IPS DF 6.9 (cell line): Measurements from ENCODE around the gene PLXNA4.

Experiments used
- DNase-seq: peaks from one replicate; pipeline ENCODE4 v3.0.0-alpha.2; 2013; ENCODE audit warnings: low read depth, low spot score
- H3K27ac ChIP-seq: one replicate; pipeline ENCODE4 v1.5.1; 2013; ENCODE audit warnings: low read length, control low read depth
- H3K27me3 ChIP-seq: 2 replicates; pipeline ENCODE4 v1.6.1; 2013; ENCODE audit warnings: mild to moderate bottlenecking, low read length; ENCODE audit not compliant: control insufficient read depth, insufficient read depth
- H3K36me3 ChIP-seq: 2 replicates; pipeline ENCODE4 v1.6.1; 2013; ENCODE audit warnings: low read length; ENCODE audit not compliant: control insufficient read depth, insufficient read depth
- H3K4me1 ChIP-seq: 2 replicates; pipeline ENCODE4 v1.6.1; 2013; ENCODE audit warnings: low read length; ENCODE audit not compliant: control insufficient read depth, insufficient read depth
- H3K4me3 ChIP-seq: 2 replicates; pipeline ENCODE4 v1.5.1; 2013; ENCODE audit warnings: mild to moderate bottlenecking, low read length
- H3K9me3 ChIP-seq: 2 replicates; pipeline ENCODE4 v1.6.1; 2013; ENCODE audit warnings: low read length, inconsistent platforms; ENCODE audit not compliant: control insufficient read depth, insufficient read depth
- WGBS: extraction: QIAGEN DNeasy Blood & Tissue Kit; methylation state at CpG from one replicate; pipeline ENCODE4 v1.1.7; 2013; ENCODE audit warnings: mixed read lengths, missing lambda C conversion rate; ENCODE audit not compliant: insufficient read length, insufficient coverage; 5-methylcytosine and 5-hydroxymethylcytosine counted together

The PLXNA4 gene

GRCh38 chr7:132117181-132117580 lies 459.1 kb downstream of the PLXNA4 start:
- no peak for DNase-seq
- H3K4me1 ChIP-seq = no peaks in the 10 kb centered on the region
- H3K27ac ChIP-seq = no peak overlapping the region
- no CpG with 5 or more reads among the region's 3 CpGs for WGBS
- no peaks in the 10 kb centered on the region for H3K9me3 ChIP-seq
- no peaks in the 10 kb centered on the region for H3K36me3 ChIP-seq
- no peaks in the 10 kb centered on the region for H3K27me3 ChIP-seq
- no peak overlapping the region for H3K4me3 ChIP-seq

GRCh38 chr7:132116369-132116768 lies 459.9 kb downstream of the PLXNA4 start:
- no peaks in the 10 kb centered on the region for H3K27me3 ChIP-seq
- H3K4me3 ChIP-seq = no peak overlapping the region
- H3K4me1 ChIP-seq = no peaks in the 10 kb centered on the region
- no peaks in the 10 kb centered on the region for H3K36me3 ChIP-seq
- no CpG with 5 or more reads among the region's 3 CpGs for WGBS
- DNase-seq = no peak
- no peak overlapping the region for H3K27ac ChIP-seq
- no peaks in the 10 kb centered on the region for H3K9me3 ChIP-seq

- H3K9me3 ChIP-seq = no peaks in the 10 kb centered on the region
- H3K4me1 ChIP-seq = no peaks in the 10 kb centered on the region
- no CpG with 5 or more reads among the region's 2 CpGs for WGBS
- no peak overlapping the region for H3K4me3 ChIP-seq
- H3K36me3 ChIP-seq = no peaks in the 10 kb centered on the region
- no peak overlapping the region for H3K27ac ChIP-seq
- DNase-seq = no peak
- H3K27me3 ChIP-seq = no peaks in the 10 kb centered on the region
Measured at GRCh38 chr7:132115758-132116157, 460.5 kb downstream of the PLXNA4 start.

- Histone ChIP-seq H3K4me3 (no peak overlapping the region), H3K9me3 (no peaks in the 10 kb centered on the region), H3K4me1 (no peaks in the 10 kb centered on the region), H3K27ac (no peak overlapping the region), H3K27me3 (no peaks in the 10 kb centered on the region), H3K36me3 (no peaks in the 10 kb centered on the region)
- no CpG with 5 or more reads among the region's 4 CpGs for WGBS
- DNase-seq = no peak
Measured at GRCh38 chr7:132115028-132115427, 461.2 kb downstream of the PLXNA4 start.

GRCh38 chr7:132114411-132114810 lies 461.9 kb downstream of the PLXNA4 start:
- Histone ChIP-seq H3K27me3 (no peaks in the 10 kb centered on the region), H3K36me3 (no peaks in the 10 kb centered on the region), H3K4me3 (no peak overlapping the region), H3K4me1 (no peaks in the 10 kb centered on the region), H3K27ac (no peak overlapping the region), H3K9me3 (no peaks in the 10 kb centered on the region)
- no CpG with 5 or more reads among the region's 9 CpGs for WGBS
- DNase-seq = no peak

GRCh38 chr7:132113536-132114371 lies 462.5 kb downstream of the PLXNA4 start:
- no peaks in the 10 kb centered on the region for H3K4me1 ChIP-seq
- no peaks in the 10 kb centered on the region for H3K36me3 ChIP-seq
- H3K4me3 ChIP-seq = no peak overlapping the region
- H3K27me3 ChIP-seq = no peaks in the 10 kb centered on the region
- no peaks in the 10 kb centered on the region for H3K9me3 ChIP-seq
- no peak overlapping the region for H3K27ac ChIP-seq
- WGBS = no CpG with 5 or more reads among the region's 21 CpGs
- DNase-seq = no peak

GRCh38 chr7:132112657-132113056 lies 463.6 kb downstream of the PLXNA4 start:
- no peak overlapping the region for H3K27ac ChIP-seq
- no peaks in the 10 kb centered on the region for H3K36me3 ChIP-seq
- no peaks in the 10 kb centered on the region for H3K9me3 ChIP-seq
- H3K27me3 ChIP-seq = no peaks in the 10 kb centered on the region
- WGBS = no CpG with 5 or more reads among the region's 4 CpGs
- H3K4me1 ChIP-seq = no peaks in the 10 kb centered on the region
- DNase-seq = no peak
- no peak overlapping the region for H3K4me3 ChIP-seq

GRCh38 chr7:132112106-132112505 lies 464.2 kb downstream of the PLXNA4 start:
- Histone ChIP-seq H3K4me1 (no peaks in the 10 kb centered on the region), H3K27ac (no peak overlapping the region), H3K4me3 (no peak overlapping the region), H3K27me3 (no peaks in the 10 kb centered on the region), H3K9me3 (no peaks in the 10 kb centered on the region), H3K36me3 (no peaks in the 10 kb centered on the region)
- no peak for DNase-seq
- WGBS = no CpG with 5 or more reads among the region's 2 CpGs

GRCh38 chr7:132110692-132111091 lies 465.6 kb downstream of the PLXNA4 start:
- Histone ChIP-seq H3K27ac (no peak overlapping the region), H3K27me3 (no peaks in the 10 kb centered on the region), H3K4me3 (no peak overlapping the region), H3K4me1 (no peaks in the 10 kb centered on the region), H3K36me3 (no peaks in the 10 kb centered on the region), H3K9me3 (no peaks in the 10 kb centered on the region)
- WGBS = no CpG with 5 or more reads among the region's 3 CpGs
- no peak for DNase-seq

- WGBS = no CpG with 5 or more reads among the region's 1 CpG
- H3K4me1 ChIP-seq = no peaks in the 10 kb centered on the region
- no peak overlapping the region for H3K27ac ChIP-seq
- no peaks in the 10 kb centered on the region for H3K27me3 ChIP-seq
- H3K36me3 ChIP-seq = no peaks in the 10 kb centered on the region
- no peak overlapping the region for H3K4me3 ChIP-seq
- no peak for DNase-seq
- H3K9me3 ChIP-seq = no peaks in the 10 kb centered on the region
Measured at GRCh38 chr7:132109769-132110168, 466.5 kb downstream of the PLXNA4 start.

GRCh38 chr7:132108563-132108962 lies 467.7 kb downstream of the PLXNA4 start:
- WGBS = no CpG with 5 or more reads among the region's 4 CpGs
- no peaks in the 10 kb centered on the region for H3K36me3 ChIP-seq
- no peak overlapping the region for H3K4me3 ChIP-seq
- H3K27me3 ChIP-seq = no peaks in the 10 kb centered on the region
- H3K27ac ChIP-seq = no peak overlapping the region
- no peak for DNase-seq
- H3K4me1 ChIP-seq = no peaks in the 10 kb centered on the region
- H3K9me3 ChIP-seq = no peaks in the 10 kb centered on the region
